Measurements from ENCODE around the gene FGD5.

GRCh38 chr3:14799146-14799545 is 19.6 kb upstream of the FGD5 start:
- TF ChIP-seq POLR2A (IDR thresholded peaks at IDR 0.05; ENCODE audit: low read depth, low read length) (no peak), POLR2AphosphoS5 (IDR thresholded peaks at IDR 0.05; ENCODE audit: low read depth, low read length) (no peak), TAF1 (IDR thresholded peaks at IDR 0.05; ENCODE audit: borderline replicate concordance, low read depth, low read length) (no peak)

All from GM12892 (cell line).